ENCODE measurements around the gene ZSCAN5C.
"Not testable (repeated sequence)": the region's sequence is repeated elsewhere in the genome, so short reads cannot be mapped to it uniquely, and the experiment has no call there.

DNA sequence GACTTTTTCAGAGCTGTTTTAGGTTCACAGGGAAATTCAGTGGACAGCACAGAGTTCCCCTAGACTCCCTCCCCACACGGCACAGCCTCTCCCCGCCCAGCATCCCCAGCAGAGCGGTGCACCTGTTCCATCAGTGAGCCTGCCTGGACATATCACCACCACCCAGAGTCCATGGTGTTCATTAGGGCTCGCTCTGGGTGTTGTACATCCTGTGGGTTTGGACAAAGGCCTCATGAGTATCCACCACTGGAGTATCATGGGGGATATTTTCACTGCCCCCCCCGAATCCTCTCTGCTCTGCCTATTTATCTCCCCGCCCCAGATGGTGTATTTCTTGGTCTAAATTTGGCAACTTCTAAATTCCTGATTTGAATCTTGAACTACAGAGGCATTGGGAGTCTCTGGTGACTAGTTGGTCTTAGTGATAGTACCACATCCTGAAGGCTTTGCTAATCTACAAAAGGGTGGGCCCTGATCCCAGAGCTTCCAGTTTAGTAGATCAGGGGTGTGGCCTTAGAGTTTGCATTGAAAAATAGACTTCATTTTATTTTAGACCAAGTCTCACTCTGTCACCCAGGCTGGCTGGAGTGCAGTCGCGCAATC lies 46.8 kb downstream of the ZSCAN5C start:
- TF ChIP-seq, protein P1, sequence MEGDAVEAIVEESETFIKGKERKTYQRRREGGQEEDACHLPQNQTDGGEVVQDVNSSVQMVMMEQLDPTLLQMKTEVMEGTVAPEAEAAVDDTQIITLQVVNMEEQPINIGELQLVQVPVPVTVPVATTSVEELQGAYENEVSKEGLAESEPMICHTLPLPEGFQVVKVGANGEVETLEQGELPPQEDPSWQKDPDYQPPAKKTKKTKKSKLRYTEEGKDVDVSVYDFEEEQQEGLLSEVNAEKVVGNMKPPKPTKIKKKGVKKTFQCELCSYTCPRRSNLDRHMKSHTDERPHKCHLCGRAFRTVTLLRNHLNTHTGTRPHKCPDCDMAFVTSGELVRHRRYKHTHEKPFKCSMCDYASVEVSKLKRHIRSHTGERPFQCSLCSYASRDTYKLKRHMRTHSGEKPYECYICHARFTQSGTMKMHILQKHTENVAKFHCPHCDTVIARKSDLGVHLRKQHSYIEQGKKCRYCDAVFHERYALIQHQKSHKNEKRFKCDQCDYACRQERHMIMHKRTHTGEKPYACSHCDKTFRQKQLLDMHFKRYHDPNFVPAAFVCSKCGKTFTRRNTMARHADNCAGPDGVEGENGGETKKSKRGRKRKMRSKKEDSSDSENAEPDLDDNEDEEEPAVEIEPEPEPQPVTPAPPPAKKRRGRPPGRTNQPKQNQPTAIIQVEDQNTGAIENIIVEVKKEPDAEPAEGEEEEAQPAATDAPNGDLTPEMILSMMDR (IDR thresholded peaks at IDR 0.05; ENCODE audit: insufficient read depth, low read depth, low read length): not testable (repeated sequence)
- not testable (repeated sequence) for TF ChIP-seq EZH2 (IDR thresholded peaks at IDR 0.05; ENCODE audit: insufficient read depth, low read length)

Data from astrocyte (in vitro differentiated cells and primary cell).